ENCODE measurements around the gene FXR2.

- TF ChIP-seq CTCF (IDR thresholded peaks at IDR 0.05) (no peak), POLR2A (IDR thresholded peaks at IDR 0.05) (no peak)
Measured at GRCh38 chr17:7556627-7557026, 58.1 kb downstream of the FXR2 start.
